K562 (cell line): ENCODE measurements around the gene HTR2A. TPM values are rescaled to one million over a fixed set of nuclear protein-coding genes. Genes with fewer than 3 reads are reported as not detected.

ENCODE experiments used
- ATAC-seq: fragments of 200-7000 bp; cut with Tn5 transposase; 3 replicates; pipeline ENCODE4 v1.9.1; 2020; ENCODE audit warnings: moderate library complexity
- BruUV-seq: library from RNA; stranded (reverse); fragments of 400-500 nt; replicated peaks from 2 replicates; lab custom pipeline; 2021; lab: Mats Ljungman, UMichigan
- CTCF ChIA-PET: fragments of 300-600 bp; formaldehyde crosslinking; extraction: SDS; loops from one replicate; lab custom pipeline; 2021; ENCODE audit warnings: low intra/inter-chr PET ratio; lab: Yijun Ruan, JAX
- POLR2A ChIA-PET: fragments of 300-600, 350-650 bp; sonication (Branson Sonifier 250); formaldehyde crosslinking; extraction: SDS; loops from one replicate; lab custom pipeline; 2021; ENCODE audit warnings: antibody characterized with exemption, inconsistent platforms; lab: Yijun Ruan, JAX
- DNase-seq, 4 experiments: peaks; one replicate each; pipeline versions ENCODE4 v3.0.0 to v3.0.0-alpha.2; 2011 to 2018; ENCODE audit warnings: low spot score in 3 of 4, mixed read lengths in 3 of 4; ENCODE audit errors: extremely low read depth in 1 of 4
- FAIRE-seq: peaks from 2 replicates; lab custom pipeline; 2011; peaks lifted over from hg19 to GRCh38; lab: Jason Lieb, UNC
- H2AFZ ChIP-seq: 2 replicates; pipeline ENCODE4 v1.6.0; 2011; ENCODE audit warnings: low read depth, low read length, control low read depth, inconsistent platforms
- H3K27ac ChIP-seq: fragments of 200-600 bp; 3 replicates; pipeline ENCODE4 v1.8.0; 2011; ENCODE audit warnings: low read depth, mild to moderate bottlenecking, control low read depth, inconsistent platforms, low read length, moderate library complexity, mixed read lengths; ENCODE audit errors: extremely low read depth
- H3K27me3 ChIP-seq, 2 experiments: fragments of 300-600 bp in 1 of 2; 2 replicates in 1 of 2; 3 replicates in 1 of 2; pipeline versions ENCODE4 v1.6.0 to v1.8.0; 2011; ENCODE audit warnings: inconsistent platforms in 2 of 2, low read length in 2 of 2, mild to moderate bottlenecking in 1 of 2, mixed read lengths in 1 of 2, moderate library complexity in 1 of 2; ENCODE audit not compliant: control insufficient read depth in 2 of 2, insufficient read depth in 2 of 2
- H3K36me3 ChIP-seq: fragments of 300-600 bp; 3 replicates; pipeline ENCODE4 v1.8.0; 2011; ENCODE audit warnings: mild to moderate bottlenecking, low read length, inconsistent platforms; ENCODE audit not compliant: control insufficient read depth, insufficient read depth
- H3K4me1 ChIP-seq, 2 experiments: fragments of 200-600 bp in 1 of 2; replicated peaks in 1 of 2; 2 replicates in 1 of 2; 3 replicates in 1 of 2; pipeline versions ENCODE4 v1.5.1 to v1.8.0; 2011; ENCODE audit warnings: inconsistent platforms in 2 of 2, low read length in 2 of 2, mild to moderate bottlenecking in 1 of 2, mixed read lengths in 1 of 2, moderate library complexity in 1 of 2; ENCODE audit not compliant: control insufficient read depth in 2 of 2, insufficient read depth in 2 of 2
- H3K4me2 ChIP-seq: 2 replicates; pipeline ENCODE4 v1.6.1; 2011; ENCODE audit warnings: low read length, control low read depth, inconsistent platforms, mixed read lengths; ENCODE audit not compliant: insufficient read depth
- H3K4me3 ChIP-seq: fragments of 200-600 bp; sonication (generic), shearing (Covaris generic); 2 replicates; pipeline ENCODE4 v1.5.1; 2016; ENCODE audit warnings: control low read depth, inconsistent platforms
- H3K79me2 ChIP-seq: fragments of 200-600 bp; 3 replicates; pipeline ENCODE4 v1.8.0; 2011; ENCODE audit warnings: low read length, inconsistent platforms; ENCODE audit not compliant: control insufficient read depth, insufficient read depth
- H3K9ac ChIP-seq, 2 experiments: 2 replicates each; pipeline versions ENCODE4 v1.6.0 to v1.6.1; 2011; ENCODE audit warnings: low read depth in 2 of 2, low read length in 2 of 2, control low read depth in 1 of 2, inconsistent platforms in 1 of 2, mild to moderate bottlenecking in 1 of 2, mixed read lengths in 1 of 2; ENCODE audit not compliant: insufficient read depth in 1 of 2
- H3K9me1 ChIP-seq: one replicate; pipeline ENCODE4 v1.6.0; 2011; ENCODE audit warnings: inconsistent platforms, mild to moderate bottlenecking, low read length, moderate library complexity; ENCODE audit not compliant: control insufficient read depth, insufficient read depth
- H3K9me3 ChIP-seq: replicated peaks from 2 replicates; pipeline ENCODE4 v1.5.1; 2011; ENCODE audit warnings: low read depth, low read length, inconsistent platforms; ENCODE audit not compliant: control insufficient read depth, insufficient read depth
- H4K20me1 ChIP-seq: replicated peaks from 2 replicates; pipeline ENCODE4 v1.6.1; 2011; ENCODE audit warnings: low read length, inconsistent platforms, mixed read lengths; ENCODE audit not compliant: control insufficient read depth, insufficient read depth
- ATF2 ChIP-seq: sonication (generic); formaldehyde crosslinking; IDR thresholded peaks from 2 replicates; pipeline ENCODE4 v1.8.1; 2022; ENCODE audit warnings: missing genetic modification reagents
- ELF1 ChIP-seq: fragments of 200-800 bp; sonication (Bioruptor generic); IDR thresholded peaks from 2 replicates; pipeline ENCODE4 v1.6.1; 2016; ENCODE audit warnings: missing genetic modification characterization, missing compliant biosample characterization
- RBM34 ChIP-seq: fragments of 200-400 bp; formaldehyde crosslinking; IDR thresholded peaks from 2 replicates; pipeline ENCODE4 v1.6.1; 2018; ENCODE audit warnings: low read length, borderline replicate concordance; ENCODE audit not compliant: insufficient read depth
- RERE ChIP-seq: sonication (generic); formaldehyde crosslinking; IDR thresholded peaks from 2 replicates; pipeline ENCODE4 v1.8.0; 2023; ENCODE audit warnings: missing genetic modification reagents, mild to moderate bottlenecking, borderline replicate concordance
- RFX7 ChIP-seq: fragments of 250-450 bp; sonication (Bioruptor Pico); IDR thresholded peaks from 2 replicates; pipeline ENCODE4 v1.5.1; 2021; ENCODE audit warnings: mild to moderate bottlenecking
- ZBTB8A ChIP-seq: fragments of 450-650 bp; IDR thresholded peaks from 2 replicates; pipeline ENCODE4 v1.6.1; 2018; ENCODE audit warnings: mild to moderate bottlenecking, moderate library complexity; ENCODE audit not compliant: partially characterized antibody
- ZNF134 ChIP-seq: fragments of 250-450 bp; sonication (Bioruptor Pico); conservative IDR thresholded peaks from 2 replicates; pipeline ENCODE4 v1.4.0; 2020
- ZNF23 ChIP-seq: fragments of 250-450 bp; sonication (Bioruptor Pico); IDR thresholded peaks from 2 replicates; pipeline ENCODE4 v1.4.0; 2020; ENCODE audit warnings: mild to moderate bottlenecking
- ZNF75A ChIP-seq: fragments of 450-650 bp; formaldehyde crosslinking; IDR thresholded peaks from 2 replicates; pipeline ENCODE4 v1.4.0; 2020; ENCODE audit warnings: mild to moderate bottlenecking
- WGBS: fragments of 100-300 bp; shearing (Covaris generic); methylation state at CpG from one replicate; pipeline ENCODE4 v1.1.6; 2016; ENCODE audit warnings: low coverage, mixed read lengths; ENCODE audit not compliant: insufficient coverage; ENCODE audit errors: missing lambda C conversion rate; 5-methylcytosine and 5-hydroxymethylcytosine counted together
- in situ Hi-C: fragments of 300-500 bp; cut with MboI; formaldehyde crosslinking; loops from 4 replicates; pipeline ENCODE4 v1.15.0; 2018; ENCODE audit warnings: inconsistent platforms, mixed read lengths
- intact Hi-C: fragments of 100-400 bp; cut with micrococcal nuclease; formaldehyde crosslinking; loops from 2 replicates; pipeline ENCODE4 v1.14.2; 2022
- polyA plus RNA-seq, 8 experiments: library from polyadenylated mRNA; depleted of rRNA in 4 of 8; stranded (reverse) in 5 of 8; unstranded in 3 of 8; fragments of >200 nt; fragmentation: Nextera tagmentation in 2 of 8; fragmentation: Illumina TruSeq in 1 of 8; extraction: Ambion mirVana in 2 of 8; extraction: Trizol in 1 of 8; gene quantifications; 2 replicates each; pipeline versions ENCODE4 v1.2.1 to v1.2.3, GENCODE V29; 2011 to 2014; ENCODE audit warnings: inconsistent platforms in 1 of 8, missing spikeins in 1 of 8
- total RNA-seq, 7 experiments: library from RNA; depleted of rRNA in 6 of 7; stranded (reverse); fragments of >200 nt in 6 of 7; fragmentation: Illumina TruSeq in 2 of 7; extraction: Trizol in 2 of 7; gene quantifications; 2 replicates each; pipeline versions ENCODE4 v1.2.1 to v1.2.3, GENCODE V29; 2011 to 2021; ENCODE audit warnings: low replicate concordance in 1 of 7
- TF ChIP-seq, protein P1 (sequence below): fragments of 250-450 bp; sonication (Bioruptor Pico); IDR thresholded peaks from 2 replicates; pipeline ENCODE4 v1.9.0; 2021; ENCODE audit warnings: mild to moderate bottlenecking
- TF ChIP-seq, protein P2 (sequence below): IDR thresholded peaks from 2 replicates; pipeline ENCODE4 v1.6.1; 2012; ENCODE audit warnings: low read depth, low read length, improper control_type of control experiment, borderline replicate concordance
- TF ChIP-seq, protein P3 (sequence below): sonication (generic); formaldehyde crosslinking; IDR thresholded peaks from 2 replicates; pipeline ENCODE4 v1.8.1; 2022; ENCODE audit warnings: missing genetic modification reagents

HTR2A gene
- total and polyA plus RNA-seq, 9 of the 15 experiments (the other 6 are each of a cell fraction or from before 2014, with no cell fraction given) = not detected

DNA sequence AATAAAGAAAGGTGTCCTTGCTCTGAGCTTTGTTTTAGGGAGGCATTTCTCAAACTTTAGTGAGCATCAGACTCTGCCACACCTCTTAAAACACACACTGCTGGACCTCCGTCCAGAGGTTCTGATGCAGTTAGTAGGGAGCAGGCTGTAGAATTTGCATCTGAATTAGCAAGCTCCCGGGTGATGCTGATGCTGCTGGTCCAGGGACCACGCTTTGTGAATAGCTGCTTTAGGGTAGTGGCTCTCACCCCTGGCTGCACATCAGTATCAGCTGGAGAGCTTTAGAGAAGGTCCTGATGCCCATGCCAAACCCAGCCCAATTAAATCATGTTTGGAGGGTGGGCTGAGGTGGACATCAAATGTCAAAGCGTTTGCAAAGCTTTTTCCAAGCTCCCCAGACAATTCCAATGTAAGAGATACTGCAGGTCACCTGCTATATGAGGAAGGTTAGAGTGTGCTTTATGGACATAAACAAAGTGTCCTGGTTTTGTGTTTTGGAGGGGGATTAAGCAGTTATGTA, 3.6 kb downstream of the HTR2A start:
- BruUV-seq = no TSS peak
- H3K79me2 ChIP-seq = no peaks in the 10 kb centered on the region
- TF ChIP-seq RFX7 (CRISPR knock-in tag) = no peak
- no peak for TF ChIP-seq ZNF75A (CRISPR knock-in tag)
- no peak for TF ChIP-seq RBM34
- TF ChIP-seq RERE (CRISPR knock-in tag) = no peak
- no peak for TF ChIP-seq ZNF23 (CRISPR knock-in tag)
- TF ChIP-seq, protein P1, sequence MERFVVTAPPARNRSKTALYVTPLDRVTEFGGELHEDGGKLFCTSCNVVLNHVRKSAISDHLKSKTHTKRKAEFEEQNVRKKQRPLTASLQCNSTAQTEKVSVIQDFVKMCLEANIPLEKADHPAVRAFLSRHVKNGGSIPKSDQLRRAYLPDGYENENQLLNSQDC = no peak
- TF ChIP-seq, protein P2, sequence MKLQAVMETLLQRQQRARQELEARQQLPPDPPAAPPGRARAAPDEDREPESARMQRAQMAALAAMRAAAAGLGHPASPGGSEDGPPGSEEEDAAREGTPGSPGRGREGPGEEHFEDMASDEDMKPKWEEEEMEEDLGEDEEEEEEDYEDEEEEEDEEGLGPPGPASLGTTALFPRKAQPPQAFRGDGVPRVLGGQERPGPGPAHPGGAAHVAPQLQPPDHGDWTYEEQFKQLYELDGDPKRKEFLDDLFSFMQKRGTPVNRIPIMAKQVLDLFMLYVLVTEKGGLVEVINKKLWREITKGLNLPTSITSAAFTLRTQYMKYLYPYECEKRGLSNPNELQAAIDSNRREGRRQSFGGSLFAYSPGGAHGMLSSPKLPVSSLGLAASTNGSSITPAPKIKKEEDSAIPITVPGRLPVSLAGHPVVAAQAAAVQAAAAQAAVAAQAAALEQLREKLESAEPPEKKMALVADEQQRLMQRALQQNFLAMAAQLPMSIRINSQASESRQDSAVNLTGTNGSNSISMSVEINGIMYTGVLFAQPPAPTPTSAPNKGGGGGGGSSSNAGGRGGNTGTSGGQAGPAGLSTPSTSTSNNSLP = no peak
- no peak for TF ChIP-seq ZBTB8A
- TF ChIP-seq ELF1 (tag) = no peak
- no peak for TF ChIP-seq ZNF134
- no peak for TF ChIP-seq ATF2 (CRISPR knock-in tag)
- TF ChIP-seq, protein P3, sequence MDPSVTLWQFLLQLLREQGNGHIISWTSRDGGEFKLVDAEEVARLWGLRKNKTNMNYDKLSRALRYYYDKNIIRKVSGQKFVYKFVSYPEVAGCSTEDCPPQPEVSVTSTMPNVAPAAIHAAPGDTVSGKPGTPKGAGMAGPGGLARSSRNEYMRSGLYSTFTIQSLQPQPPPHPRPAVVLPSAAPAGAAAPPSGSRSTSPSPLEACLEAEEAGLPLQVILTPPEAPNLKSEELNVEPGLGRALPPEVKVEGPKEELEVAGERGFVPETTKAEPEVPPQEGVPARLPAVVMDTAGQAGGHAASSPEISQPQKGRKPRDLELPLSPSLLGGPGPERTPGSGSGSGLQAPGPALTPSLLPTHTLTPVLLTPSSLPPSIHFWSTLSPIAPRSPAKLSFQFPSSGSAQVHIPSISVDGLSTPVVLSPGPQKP (CRISPR knock-in tag) = no peak

More for the DNA sequence above, 3.6 kb downstream of the HTR2A start:
- POLR2A ChIA-PET = interaction anchor here (0.7 kb wide), 1 partner anchor 9 kb away, joined by 3 read pairs; no protein-coding TSS in a partner anchor
- Histone ChIP-seq H3K4me2 (no peak overlapping the region), H4K20me1 (no peaks in the 10 kb centered on the region; the same call in 1 of the 2 replicates), H3K4me3 (no peak overlapping the region), H3K27me3 (peaks cover 3 to 5% of the 10 kb centered on the region in 2 experiments; a peak in 3 of 5 replicates), H3K9me3 (no peaks in the 10 kb centered on the region), H2AFZ (no peak overlapping the region), H3K9ac (no peak overlapping the region), H3K9me1 (no peaks in the 10 kb centered on the region), H3K27ac (no peak overlapping the region), H3K36me3 (no peaks in the 10 kb centered on the region), H3K4me1 (peaks cover 0 to 6% of the 10 kb centered on the region in 2 experiments; a peak in 2 of 5 replicates)
- in situ Hi-C loops (no loop called here), intact Hi-C loops (loop anchor here (10.0 kb wide), 1 partner anchor 882 kb away; no protein-coding TSS in a partner anchor)
- DNase-seq = no peak
- 0% methylated on average over 4 of the region's 4 CpGs for WGBS
- CTCF ChIA-PET = interaction anchor here (1.3 kb wide), 1 partner anchor 1876 kb away, joined by 7 read pairs; no protein-coding TSS in a partner anchor
- no peak for FAIRE-seq
- no peak for ATAC-seq
